Measurements from ENCODE around the gene DTHD1. TPM values are rescaled to one million over a fixed set of nuclear protein-coding genes. Genes with fewer than 3 reads are reported as not detected.

DTHD1 gene
- total RNA-seq, 1 donor from 2014 or later: 0.55 TPM

DNA sequence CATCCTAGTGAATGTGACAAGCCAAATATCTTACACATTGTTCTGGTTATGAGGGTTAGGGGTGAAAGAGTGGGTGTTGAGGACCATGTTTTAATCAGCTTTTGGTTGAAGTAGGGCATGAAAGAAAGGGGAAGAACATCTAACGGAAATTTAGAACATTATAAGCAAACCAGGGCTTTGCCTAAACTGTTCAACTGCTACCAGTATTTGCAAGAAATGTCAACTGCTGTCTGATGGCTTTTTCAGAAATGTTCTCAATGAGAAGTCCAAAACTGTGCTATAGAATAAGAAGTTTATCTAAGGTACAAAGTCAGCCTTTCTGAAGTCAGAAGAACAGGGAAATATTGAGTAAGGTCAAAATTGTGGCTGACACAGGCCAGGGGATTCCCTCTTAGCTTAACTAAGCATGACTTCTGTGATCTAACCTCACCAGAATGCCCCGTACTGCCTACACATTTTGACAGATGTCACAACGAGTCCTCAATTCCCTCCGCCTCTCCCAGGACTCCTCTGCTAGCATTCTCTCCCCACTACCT is 67.1 kb downstream of the DTHD1 start:
- Histone ChIP-seq H3K36me3 (no peaks in the 10 kb centered on the region), H3K4me1 (no peaks in the 10 kb centered on the region), H3K4me3 (no peak overlapping the region), H3K27me3 (no peaks in the 10 kb centered on the region), H3K9me3 (no peaks in the 10 kb centered on the region), H3K27ac (no peak overlapping the region)
- DNase-seq (no peak), ATAC-seq (peak; percentile 47)
- intact Hi-C loops (cut with DNase I): no loop called here
- TF ChIP-seq, protein P1, sequence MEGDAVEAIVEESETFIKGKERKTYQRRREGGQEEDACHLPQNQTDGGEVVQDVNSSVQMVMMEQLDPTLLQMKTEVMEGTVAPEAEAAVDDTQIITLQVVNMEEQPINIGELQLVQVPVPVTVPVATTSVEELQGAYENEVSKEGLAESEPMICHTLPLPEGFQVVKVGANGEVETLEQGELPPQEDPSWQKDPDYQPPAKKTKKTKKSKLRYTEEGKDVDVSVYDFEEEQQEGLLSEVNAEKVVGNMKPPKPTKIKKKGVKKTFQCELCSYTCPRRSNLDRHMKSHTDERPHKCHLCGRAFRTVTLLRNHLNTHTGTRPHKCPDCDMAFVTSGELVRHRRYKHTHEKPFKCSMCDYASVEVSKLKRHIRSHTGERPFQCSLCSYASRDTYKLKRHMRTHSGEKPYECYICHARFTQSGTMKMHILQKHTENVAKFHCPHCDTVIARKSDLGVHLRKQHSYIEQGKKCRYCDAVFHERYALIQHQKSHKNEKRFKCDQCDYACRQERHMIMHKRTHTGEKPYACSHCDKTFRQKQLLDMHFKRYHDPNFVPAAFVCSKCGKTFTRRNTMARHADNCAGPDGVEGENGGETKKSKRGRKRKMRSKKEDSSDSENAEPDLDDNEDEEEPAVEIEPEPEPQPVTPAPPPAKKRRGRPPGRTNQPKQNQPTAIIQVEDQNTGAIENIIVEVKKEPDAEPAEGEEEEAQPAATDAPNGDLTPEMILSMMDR (IDR thresholded peaks at IDR 0.05): no peak

DNA sequence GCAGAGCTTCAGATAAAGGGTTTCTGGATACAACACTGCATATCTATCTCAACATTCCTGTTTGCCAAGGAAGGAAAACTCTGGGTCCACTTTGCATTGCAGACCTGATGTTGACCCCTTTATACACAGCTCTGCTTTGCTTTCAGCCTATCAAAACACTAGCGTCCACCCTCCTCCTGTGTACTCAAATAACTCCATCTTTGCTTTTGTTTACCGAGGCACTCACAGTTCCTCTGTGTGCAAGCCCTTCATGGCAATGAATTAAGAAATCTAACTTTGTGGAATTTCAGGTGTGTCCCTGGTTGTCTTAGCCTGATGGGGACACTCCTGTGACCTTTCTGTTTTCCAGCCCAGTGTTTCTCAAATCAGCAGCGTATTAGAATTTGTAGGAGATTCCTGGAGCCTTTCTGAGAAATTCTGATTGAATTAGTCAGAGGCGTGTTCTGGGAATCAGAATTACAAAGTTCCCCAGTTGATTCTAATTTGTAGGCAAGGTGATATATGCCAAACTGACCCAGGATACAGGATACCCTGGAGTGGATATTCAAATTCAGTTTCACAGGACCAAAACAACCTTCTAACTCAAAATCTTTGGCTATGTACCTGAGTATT is 68.6 kb downstream of the DTHD1 start:
- TF ChIP-seq, protein P1 (IDR thresholded peaks at IDR 0.05): no peak
- no peaks in the 10 kb centered on the region for H3K27me3 ChIP-seq

DNA sequence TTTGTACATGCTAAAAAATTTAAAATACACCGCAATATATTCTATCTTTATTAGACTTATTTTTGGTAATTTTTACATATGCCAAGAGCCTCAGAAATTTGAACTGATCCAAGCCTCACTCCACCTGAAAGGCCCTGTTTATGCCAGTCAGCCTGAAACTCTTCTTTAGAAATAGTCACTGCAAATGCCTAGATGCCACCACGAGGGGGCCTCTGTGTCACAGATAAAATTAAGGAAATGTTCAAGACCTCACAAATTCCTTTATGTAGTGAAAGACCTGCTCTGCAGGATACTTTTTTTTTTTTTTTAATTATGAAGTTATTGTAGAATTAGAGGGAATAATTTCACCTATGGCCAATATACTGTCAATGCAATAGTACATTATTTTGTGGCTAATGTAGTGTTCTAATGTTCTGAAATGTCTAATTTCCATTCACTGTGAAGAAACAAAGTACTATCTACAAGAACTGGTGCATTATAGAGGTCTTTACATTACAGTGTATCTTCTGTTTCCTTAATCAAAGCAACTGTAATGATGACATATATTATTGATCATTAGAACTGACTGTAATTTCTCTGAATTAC is 69.8 kb downstream of the DTHD1 start:
- peak; percentile 78 for ATAC-seq
- peak overlapping the region; percentile 1 for H3K27ac ChIP-seq
- no peaks in the 10 kb centered on the region for H3K4me1 ChIP-seq
- no peaks in the 10 kb centered on the region for H3K27me3 ChIP-seq
- no peaks in the 10 kb centered on the region for H3K36me3 ChIP-seq
- intact Hi-C loops (cut with DNase I): no loop called here
- no peaks in the 10 kb centered on the region for H3K9me3 ChIP-seq
- H3K4me3 ChIP-seq: no peak overlapping the region
- TF ChIP-seq, protein P1 (IDR thresholded peaks at IDR 0.05): peak; percentile 79
- peak; percentile 68 for DNase-seq

More for the DNA sequence above, 68.6 kb downstream of the DTHD1 start:
- intact Hi-C loops (cut with DNase I): no loop called here
- Histone ChIP-seq H3K4me1 (no peaks in the 10 kb centered on the region), H3K27ac (peak overlapping the region; percentile 1), H3K4me3 (no peak overlapping the region), H3K36me3 (no peaks in the 10 kb centered on the region), H3K9me3 (no peaks in the 10 kb centered on the region)
- DNase-seq: no peak
- peak; percentile 92 for ATAC-seq

DNA sequence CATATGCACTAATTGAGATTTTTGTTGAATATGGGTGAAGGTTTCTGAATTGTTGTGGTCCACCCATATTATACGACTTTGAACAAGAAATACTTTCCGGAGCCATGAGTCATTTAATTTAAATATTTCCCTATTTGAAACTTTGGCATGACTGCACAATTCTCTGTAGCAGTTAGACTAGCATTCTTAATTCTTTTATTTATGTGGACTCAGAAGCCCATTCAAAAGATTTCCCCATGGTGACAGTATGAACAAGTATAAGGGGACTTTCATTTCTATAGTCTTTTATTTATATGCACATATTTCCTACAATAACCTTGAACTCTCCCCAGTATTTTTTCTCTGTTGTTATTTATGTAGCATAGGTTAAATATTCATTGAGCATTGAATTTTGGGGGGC is 72.6 kb downstream of the DTHD1 start:
- no peak for DNase-seq
- no peaks in the 10 kb centered on the region for H3K36me3 ChIP-seq
- no peak overlapping the region for H3K4me3 ChIP-seq
- no peak overlapping the region for H3K27ac ChIP-seq
- no peaks in the 10 kb centered on the region for H3K4me1 ChIP-seq
- no peaks in the 10 kb centered on the region for H3K27me3 ChIP-seq
- TF ChIP-seq, protein P1 (IDR thresholded peaks at IDR 0.05): no peak
- intact Hi-C loops (cut with DNase I): no loop called here
- no peak for ATAC-seq
- H3K9me3 ChIP-seq: no peaks in the 10 kb centered on the region

DNA sequence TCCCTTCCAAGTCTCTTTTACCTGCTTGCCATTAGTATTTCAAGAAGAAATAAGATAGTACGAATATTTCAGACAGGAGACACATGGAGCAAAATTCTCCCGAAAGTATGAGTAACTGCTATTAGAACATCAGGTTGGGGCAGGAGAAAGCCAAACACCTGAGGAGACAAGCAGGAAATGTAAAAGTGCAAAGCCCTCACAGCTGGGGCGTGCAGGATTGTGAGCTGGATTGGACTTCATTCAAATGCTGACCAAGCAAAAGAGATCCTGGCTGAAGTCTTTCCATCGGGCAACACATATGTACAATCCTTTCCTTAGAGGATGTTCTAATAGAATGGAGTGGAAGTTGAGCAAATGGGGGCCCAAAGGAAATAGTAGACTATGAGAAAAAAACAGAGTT is 76.8 kb downstream of the DTHD1 start:
- no peak overlapping the region for H3K4me3 ChIP-seq
- DNase-seq (no peak), ATAC-seq (no peak)
- no peaks in the 10 kb centered on the region for H3K27me3 ChIP-seq
- H3K27ac ChIP-seq: no peak overlapping the region
- intact Hi-C loops (cut with DNase I): no loop called here
- H3K9me3 ChIP-seq: no peaks in the 10 kb centered on the region
- H3K4me1 ChIP-seq: no peaks in the 10 kb centered on the region
- TF ChIP-seq, protein P1 (IDR thresholded peaks at IDR 0.05): no peak
- H3K36me3 ChIP-seq: no peaks in the 10 kb centered on the region
